GM08714 (cell line): ENCODE results near the gene GLRB.

Experiments
- H3K4me3 ChIP-seq: fragments of 200-500 bp; sonication (Bioruptor generic); 2 replicates; pipeline ENCODE4 v1.5.1; 2014; ENCODE audit warnings: mild to moderate bottlenecking, low read length, inconsistent platforms
- ZNF274 ChIP-seq: IDR thresholded peaks from 2 replicates; pipeline ENCODE4 v1.6.1; 2012; ENCODE audit warnings: mild to moderate bottlenecking, low read depth, low read length

The GLRB gene

GRCh38 chr4:157184300-157184699 lies 108.3 kb downstream of the GLRB start:
- TF ChIP-seq ZNF274, result no peak

GRCh38 chr4:157185363-157185762 lies 109.4 kb downstream of the GLRB start:
- H3K4me3 ChIP-seq, result no peak overlapping the region
- no peak for TF ChIP-seq ZNF274

More at GRCh38 chr4:157184300-157184699, 108.3 kb downstream of the GLRB start:
- H3K4me3 ChIP-seq, result no peak overlapping the region

- TF ChIP-seq ZNF274, result no peak
Observed at GRCh38 chr4:157195374-157195773, 119.4 kb downstream of the GLRB start.

GRCh38 chr4:157196046-157196445 lies 120.1 kb downstream of the GLRB start:
- no peak overlapping the region for H3K4me3 ChIP-seq
- TF ChIP-seq ZNF274, result no peak

More at GRCh38 chr4:157195374-157195773, 119.4 kb downstream of the GLRB start:
- H3K4me3 ChIP-seq, result no peak overlapping the region

- H3K4me3 ChIP-seq, result no peak overlapping the region
- no peak for TF ChIP-seq ZNF274
Observed at GRCh38 chr4:157204634-157205244, 128.8 kb downstream of the GLRB start.

- no peak for TF ChIP-seq ZNF274
- no peak overlapping the region for H3K4me3 ChIP-seq
Observed at GRCh38 chr4:157217708-157218107, 141.8 kb downstream of the GLRB start.

- H3K4me3 ChIP-seq, result no peak overlapping the region
- no peak for TF ChIP-seq ZNF274
Observed at GRCh38 chr4:157219711-157220370, 143.9 kb downstream of the GLRB start.

GRCh38 chr4:157220371-157220881 lies 144.5 kb downstream of the GLRB start, which contains the start of gene GRIA2:
Gene GRIA2 (plus strand): TSS chr4:157220728. CDS start chr4:157221043, 315 bp downstream.
- no peak for TF ChIP-seq ZNF274
- no peak within 1 kb of the TSS for H3K4me3 ChIP-seq

GRCh38 chr4:157221426-157221894 lies 145.5 kb downstream of the GLRB start:
- H3K4me3 ChIP-seq, result no peak overlapping the region

More at GRCh38 chr4:157221426-157221894, 145.5 kb downstream of the GLRB start:
- no peak for TF ChIP-seq ZNF274
